ENCODE results near the gene ST6GALNAC3. TPM values are rescaled to one million over a fixed set of nuclear protein-coding genes. Genes with fewer than 3 reads are reported as not detected.
A peak's percentile ranks its signal among the peaks of the same experiment; 100 is the strongest.
"Not testable (repeated sequence)": the region's sequence is repeated elsewhere in the genome, so short reads cannot be mapped to it uniquely, and the experiment has no call there.

The ST6GALNAC3 gene
- total RNA-seq, 1 donor from 2014 or later = 5.6 TPM

GRCh38 chr1:76121850-76122249 is 47.3 kb downstream of the ST6GALNAC3 start:
- Histone ChIP-seq H3K27ac (no peak overlapping the region), H3K4me1 (no peaks in the 10 kb centered on the region), H3K9me3 (no peaks in the 10 kb centered on the region), H3K4me3 (no peak overlapping the region), H3K27me3 (no peaks in the 10 kb centered on the region), H3K36me3 (no peaks in the 10 kb centered on the region)
- intact Hi-C loops (cut with DNase I) = no loop called here
- ATAC-seq = peak; percentile 41
- DNase-seq = no peak
- TF ChIP-seq, protein P1, sequence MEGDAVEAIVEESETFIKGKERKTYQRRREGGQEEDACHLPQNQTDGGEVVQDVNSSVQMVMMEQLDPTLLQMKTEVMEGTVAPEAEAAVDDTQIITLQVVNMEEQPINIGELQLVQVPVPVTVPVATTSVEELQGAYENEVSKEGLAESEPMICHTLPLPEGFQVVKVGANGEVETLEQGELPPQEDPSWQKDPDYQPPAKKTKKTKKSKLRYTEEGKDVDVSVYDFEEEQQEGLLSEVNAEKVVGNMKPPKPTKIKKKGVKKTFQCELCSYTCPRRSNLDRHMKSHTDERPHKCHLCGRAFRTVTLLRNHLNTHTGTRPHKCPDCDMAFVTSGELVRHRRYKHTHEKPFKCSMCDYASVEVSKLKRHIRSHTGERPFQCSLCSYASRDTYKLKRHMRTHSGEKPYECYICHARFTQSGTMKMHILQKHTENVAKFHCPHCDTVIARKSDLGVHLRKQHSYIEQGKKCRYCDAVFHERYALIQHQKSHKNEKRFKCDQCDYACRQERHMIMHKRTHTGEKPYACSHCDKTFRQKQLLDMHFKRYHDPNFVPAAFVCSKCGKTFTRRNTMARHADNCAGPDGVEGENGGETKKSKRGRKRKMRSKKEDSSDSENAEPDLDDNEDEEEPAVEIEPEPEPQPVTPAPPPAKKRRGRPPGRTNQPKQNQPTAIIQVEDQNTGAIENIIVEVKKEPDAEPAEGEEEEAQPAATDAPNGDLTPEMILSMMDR (IDR thresholded peaks at IDR 0.05) = no peak

DNA sequence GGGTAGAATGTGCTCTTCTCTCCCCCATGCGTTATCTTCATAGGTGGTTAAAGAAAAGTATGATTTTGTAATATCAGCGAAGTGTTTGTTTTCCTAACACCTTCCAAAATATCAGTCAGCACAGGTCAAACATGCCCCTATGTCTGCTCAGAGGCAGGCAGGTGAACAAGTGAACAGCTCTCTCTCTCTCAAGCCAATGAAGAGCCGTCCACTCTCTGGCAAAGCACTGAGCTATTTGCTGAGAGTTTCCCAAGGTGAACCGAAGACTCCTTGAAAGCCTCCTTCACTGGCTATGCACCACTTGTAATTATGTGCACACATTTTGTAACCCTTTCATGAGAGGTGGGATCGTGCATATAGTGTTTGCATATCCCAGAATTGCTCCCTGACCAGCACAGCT is 47.7 kb downstream of the ST6GALNAC3 start:
- H3K36me3 ChIP-seq = no peaks in the 10 kb centered on the region
- no peak for DNase-seq
- ATAC-seq = peak; percentile 92
- no peaks in the 10 kb centered on the region for H3K4me1 ChIP-seq
- H3K9me3 ChIP-seq = no peaks in the 10 kb centered on the region
- TF ChIP-seq, protein P1 (IDR thresholded peaks at IDR 0.05) = no peak
- H3K27me3 ChIP-seq = no peaks in the 10 kb centered on the region
- H3K27ac ChIP-seq = no peak overlapping the region
- H3K4me3 ChIP-seq = no peak overlapping the region
- intact Hi-C loops (cut with DNase I) = no loop called here

- H3K27ac ChIP-seq; H3K4me1 ChIP-seq; H3K4me3 ChIP-seq; H3K27me3 ChIP-seq; ATAC-seq; H3K9me3 ChIP-seq; intact Hi-C loops (cut with DNase I); H3K36me3 ChIP-seq; DNase-seq: not testable (repeated sequence)
Observed at GRCh38 chr1:76123411-76124064, 49.0 kb downstream of the ST6GALNAC3 start.

GRCh38 chr1:76124196-76124595 is 49.6 kb downstream of the ST6GALNAC3 start:
- H3K27ac ChIP-seq = no peak overlapping the region
- H3K27me3 ChIP-seq = no peaks in the 10 kb centered on the region
- intact Hi-C loops (cut with DNase I) = no loop called here
- DNase-seq = no peak
- ATAC-seq = no peak
- H3K4me3 ChIP-seq = no peak overlapping the region
- TF ChIP-seq, protein P1 (IDR thresholded peaks at IDR 0.05) = no peak
- no peaks in the 10 kb centered on the region for H3K4me1 ChIP-seq
- no peaks in the 10 kb centered on the region for H3K36me3 ChIP-seq
- no peaks in the 10 kb centered on the region for H3K9me3 ChIP-seq

GRCh38 chr1:76125473-76126219 is 51.1 kb downstream of the ST6GALNAC3 start:
- intact Hi-C loops (cut with DNase I) = no loop called here
- Histone ChIP-seq H3K4me1 (no peaks in the 10 kb centered on the region), H3K27ac (no peak overlapping the region), H3K9me3 (no peaks in the 10 kb centered on the region), H3K36me3 (no peaks in the 10 kb centered on the region), H3K4me3 (no peak overlapping the region), H3K27me3 (no peaks in the 10 kb centered on the region)
- no peak for ATAC-seq
- TF ChIP-seq, protein P1 (IDR thresholded peaks at IDR 0.05) = no peak
- DNase-seq = no peak

DNA sequence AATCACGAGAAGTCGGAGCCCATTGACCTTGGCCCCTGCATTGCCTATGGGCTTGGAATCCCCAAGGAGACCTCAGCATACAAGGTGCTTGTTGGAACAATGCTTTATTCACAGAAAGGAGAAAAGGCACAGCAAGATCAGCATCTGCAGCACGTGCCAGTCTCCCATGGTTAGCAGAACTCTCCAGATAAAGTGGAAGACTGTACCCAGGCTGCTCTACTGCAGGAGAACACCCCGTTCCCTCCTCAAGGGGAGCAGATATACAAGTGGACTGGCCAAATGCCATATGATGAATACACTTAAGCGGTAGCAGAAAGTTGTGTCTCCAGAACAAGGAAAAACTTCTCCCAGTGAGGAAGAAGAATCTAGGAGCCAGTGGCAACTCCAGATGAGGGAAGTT is 53.5 kb downstream of the ST6GALNAC3 start:
- H3K27me3 ChIP-seq = no peaks in the 10 kb centered on the region
- H3K9me3 ChIP-seq = no peaks in the 10 kb centered on the region
- H3K4me1 ChIP-seq = no peaks in the 10 kb centered on the region
- H3K4me3 ChIP-seq = no peak overlapping the region
- DNase-seq = no peak
- ATAC-seq = no peak
- TF ChIP-seq, protein P1 (IDR thresholded peaks at IDR 0.05) = no peak
- no peak overlapping the region for H3K27ac ChIP-seq
- intact Hi-C loops (cut with DNase I) = no loop called here
- H3K36me3 ChIP-seq = no peaks in the 10 kb centered on the region
